ENCODE data around the gene C10orf105.

GRCh38 chr10:71687077-71687476, 32.5 kb downstream of the C10orf105 start:
- TF ChIP-seq POLR2A (IDR thresholded peaks at IDR 0.05; ENCODE audit: control extremely low read depth in 1 of 2, low read depth in 2 of 2, low read length in 2 of 2) (no peak), MAX (IDR thresholded peaks at IDR 0.05) (no peak), KDM1A (IDR thresholded peaks at IDR 0.05; ENCODE audit: borderline replicate concordance, low read length) (no peak), EZH2 (IDR thresholded peaks at IDR 0.05; ENCODE audit: low read depth, low read length, severe bottlenecking) (no peak), HDAC2 (IDR thresholded peaks at IDR 0.05; ENCODE audit: borderline replicate concordance in 1 of 2, low read depth in 2 of 2, low read length in 2 of 2) (no peak), TCF12 (IDR thresholded peaks at IDR 0.05; ENCODE audit: low read depth, low read length) (no peak), SIN3A (conservative IDR thresholded peaks at IDR 0.05 in 1 of 2, IDR thresholded peaks at IDR 0.05 in 1 of 2; ENCODE audit: low read depth in 1 of 2, low read length in 2 of 2) (no peak), EP300 (IDR thresholded peaks at IDR 0.05; ENCODE audit: borderline replicate concordance in 1 of 2, low read depth in 2 of 2, low read length in 2 of 2) (no peak), POLR2AphosphoS5 (IDR thresholded peaks at IDR 0.05; ENCODE audit: low read depth, low read length) (no peak), MAFK (IDR thresholded peaks at IDR 0.05; ENCODE audit: low read depth, low read length) (no peak), GABPA (IDR thresholded peaks at IDR 0.05; ENCODE audit: borderline replicate concordance, insufficient read depth, low read length) (no peak)
- TF ChIP-seq, protein P1, sequence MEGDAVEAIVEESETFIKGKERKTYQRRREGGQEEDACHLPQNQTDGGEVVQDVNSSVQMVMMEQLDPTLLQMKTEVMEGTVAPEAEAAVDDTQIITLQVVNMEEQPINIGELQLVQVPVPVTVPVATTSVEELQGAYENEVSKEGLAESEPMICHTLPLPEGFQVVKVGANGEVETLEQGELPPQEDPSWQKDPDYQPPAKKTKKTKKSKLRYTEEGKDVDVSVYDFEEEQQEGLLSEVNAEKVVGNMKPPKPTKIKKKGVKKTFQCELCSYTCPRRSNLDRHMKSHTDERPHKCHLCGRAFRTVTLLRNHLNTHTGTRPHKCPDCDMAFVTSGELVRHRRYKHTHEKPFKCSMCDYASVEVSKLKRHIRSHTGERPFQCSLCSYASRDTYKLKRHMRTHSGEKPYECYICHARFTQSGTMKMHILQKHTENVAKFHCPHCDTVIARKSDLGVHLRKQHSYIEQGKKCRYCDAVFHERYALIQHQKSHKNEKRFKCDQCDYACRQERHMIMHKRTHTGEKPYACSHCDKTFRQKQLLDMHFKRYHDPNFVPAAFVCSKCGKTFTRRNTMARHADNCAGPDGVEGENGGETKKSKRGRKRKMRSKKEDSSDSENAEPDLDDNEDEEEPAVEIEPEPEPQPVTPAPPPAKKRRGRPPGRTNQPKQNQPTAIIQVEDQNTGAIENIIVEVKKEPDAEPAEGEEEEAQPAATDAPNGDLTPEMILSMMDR (IDR thresholded peaks at IDR 0.05; ENCODE audit: control extremely low read depth in 1 of 3, insufficient read depth in 1 of 3, low read depth in 1 of 3, low read length in 3 of 3), result no peak
